DOHH2 (cell line): Measurements from ENCODE around the gene ZNF527.
"Not testable (repeated sequence)": the region's sequence is repeated elsewhere in the genome, so short reads cannot be mapped to it uniquely, and the experiment has no call there.

ENCODE experiments used
- H3F3A ChIP-seq: fragments of 200-600 bp; sonication (generic), shearing (Covaris generic); 2 replicates; pipeline ENCODE4 v1.6.0; 2016; ENCODE audit warnings: antibody characterized with exemption, mild to moderate bottlenecking; ENCODE audit not compliant: control insufficient read depth, insufficient read depth
- H3K27ac ChIP-seq: fragments of 200-600 bp; sonication (generic); 2 replicates; pipeline ENCODE4 v1.5.1; 2014; ENCODE audit warnings: low read depth, mild to moderate bottlenecking, low read length, moderate library complexity
- H3K27me3 ChIP-seq: fragments of 200-600 bp; sonication (generic); 2 replicates; pipeline ENCODE4 v1.6.1; 2014; ENCODE audit warnings: mild to moderate bottlenecking, low read length, mixed read lengths; ENCODE audit not compliant: control insufficient read depth
- H3K36me3 ChIP-seq: fragments of 200-600 bp; sonication (generic); 2 replicates; pipeline ENCODE4 v1.6.1; 2014; ENCODE audit warnings: mild to moderate bottlenecking, low read length, moderate library complexity, mixed read lengths; ENCODE audit not compliant: control insufficient read depth
- H3K4me1 ChIP-seq: fragments of 200-600 bp; sonication (generic); 2 replicates; pipeline ENCODE4 v1.6.1; 2014; ENCODE audit warnings: mild to moderate bottlenecking, low read length, mixed read lengths; ENCODE audit not compliant: control insufficient read depth
- H3K4me2 ChIP-seq: fragments of 200-600 bp; sonication (generic); 2 replicates; pipeline ENCODE4 v1.6.0; 2014; ENCODE audit warnings: mild to moderate bottlenecking, low read length, moderate library complexity
- H3K4me3 ChIP-seq: fragments of 200-600 bp; sonication (generic); 2 replicates; pipeline ENCODE4 v1.5.1; 2014; ENCODE audit warnings: mild to moderate bottlenecking, low read length, mixed read lengths
- H3K79me2 ChIP-seq: fragments of 200-600 bp; sonication (generic); 2 replicates; pipeline ENCODE4 v1.6.1; 2014; ENCODE audit warnings: mild to moderate bottlenecking, low read length, mixed read lengths; ENCODE audit not compliant: control insufficient read depth
- H3K9me2 ChIP-seq: fragments of 200-600 bp; sonication (generic); replicated peaks from 2 replicates; pipeline ENCODE4 v1.6.1; 2014; ENCODE audit warnings: mild to moderate bottlenecking, low read length, mixed read lengths; ENCODE audit not compliant: control insufficient read depth
- H3K9me3 ChIP-seq: fragments of 200-600 bp; sonication (generic); 2 replicates; pipeline ENCODE4 v1.6.1; 2014; ENCODE audit warnings: antibody characterized with exemption, low read length, mixed read lengths; ENCODE audit not compliant: control insufficient read depth, insufficient read depth
- H4K20me1 ChIP-seq: fragments of 200-600 bp; sonication (generic); 2 replicates; pipeline ENCODE4 v1.6.0; 2014; ENCODE audit warnings: low read depth, mild to moderate bottlenecking, antibody characterized with exemption, low read length, moderate library complexity; ENCODE audit not compliant: control insufficient read depth, insufficient read depth
- EZH2phosphoT487 ChIP-seq: fragments of 200-600 bp; sonication (generic); IDR thresholded peaks from 2 replicates; pipeline ENCODE4 v1.6.1; 2017; ENCODE audit warnings: borderline replicate concordance, mild to moderate bottlenecking, antibody characterized with exemption, low read length, moderate library complexity, mixed read lengths
- TF ChIP-seq, protein P1 (sequence below): fragments of 200-600 bp; sonication (generic); IDR thresholded peaks from one replicate; pipeline ENCODE4 v1.5.1; 2014; ENCODE audit warnings: antibody characterized with exemption, mild to moderate bottlenecking, low read depth, low read length; ENCODE audit not compliant: poor library complexity, severe bottlenecking

ZNF527 gene

DNA sequence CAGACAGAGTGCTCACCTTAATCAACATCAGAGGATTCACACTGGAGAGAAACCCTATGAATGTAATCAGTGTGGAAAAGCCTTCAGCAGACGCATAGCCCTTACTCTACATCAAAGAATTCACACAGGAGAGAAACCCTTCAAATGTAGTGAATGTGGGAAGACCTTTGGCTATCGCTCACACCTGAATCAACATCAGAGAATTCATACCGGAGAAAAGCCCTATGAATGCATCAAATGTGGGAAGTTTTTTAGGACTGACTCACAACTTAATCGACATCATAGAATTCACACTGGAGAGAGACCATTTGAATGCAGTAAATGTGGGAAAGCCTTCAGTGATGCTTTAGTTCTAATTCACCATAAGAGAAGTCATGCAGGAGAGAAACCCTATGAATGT, 18.3 kb downstream of the ZNF527 start:
- TF ChIP-seq, protein P1, sequence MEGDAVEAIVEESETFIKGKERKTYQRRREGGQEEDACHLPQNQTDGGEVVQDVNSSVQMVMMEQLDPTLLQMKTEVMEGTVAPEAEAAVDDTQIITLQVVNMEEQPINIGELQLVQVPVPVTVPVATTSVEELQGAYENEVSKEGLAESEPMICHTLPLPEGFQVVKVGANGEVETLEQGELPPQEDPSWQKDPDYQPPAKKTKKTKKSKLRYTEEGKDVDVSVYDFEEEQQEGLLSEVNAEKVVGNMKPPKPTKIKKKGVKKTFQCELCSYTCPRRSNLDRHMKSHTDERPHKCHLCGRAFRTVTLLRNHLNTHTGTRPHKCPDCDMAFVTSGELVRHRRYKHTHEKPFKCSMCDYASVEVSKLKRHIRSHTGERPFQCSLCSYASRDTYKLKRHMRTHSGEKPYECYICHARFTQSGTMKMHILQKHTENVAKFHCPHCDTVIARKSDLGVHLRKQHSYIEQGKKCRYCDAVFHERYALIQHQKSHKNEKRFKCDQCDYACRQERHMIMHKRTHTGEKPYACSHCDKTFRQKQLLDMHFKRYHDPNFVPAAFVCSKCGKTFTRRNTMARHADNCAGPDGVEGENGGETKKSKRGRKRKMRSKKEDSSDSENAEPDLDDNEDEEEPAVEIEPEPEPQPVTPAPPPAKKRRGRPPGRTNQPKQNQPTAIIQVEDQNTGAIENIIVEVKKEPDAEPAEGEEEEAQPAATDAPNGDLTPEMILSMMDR, result no peak
- H3F3A ChIP-seq, result no peaks in the 10 kb centered on the region
- H3K4me3 ChIP-seq, result no peak overlapping the region
- no peaks in the 10 kb centered on the region for H4K20me1 ChIP-seq
- H3K36me3 ChIP-seq, result no peaks in the 10 kb centered on the region; the same call in 1 of the 2 replicates
- H3K27me3 ChIP-seq, result no peaks in the 10 kb centered on the region
- H3K4me2 ChIP-seq, result no peak overlapping the region
- no peaks in the 10 kb centered on the region for H3K79me2 ChIP-seq
- no peak overlapping the region for H3K27ac ChIP-seq
- H3K9me2 ChIP-seq, result no peaks in the 10 kb centered on the region
- H3K4me1 ChIP-seq, result no peaks in the 10 kb centered on the region
- H3K9me3 ChIP-seq, result peaks cover 23% of the 10 kb centered on the region

DNA sequence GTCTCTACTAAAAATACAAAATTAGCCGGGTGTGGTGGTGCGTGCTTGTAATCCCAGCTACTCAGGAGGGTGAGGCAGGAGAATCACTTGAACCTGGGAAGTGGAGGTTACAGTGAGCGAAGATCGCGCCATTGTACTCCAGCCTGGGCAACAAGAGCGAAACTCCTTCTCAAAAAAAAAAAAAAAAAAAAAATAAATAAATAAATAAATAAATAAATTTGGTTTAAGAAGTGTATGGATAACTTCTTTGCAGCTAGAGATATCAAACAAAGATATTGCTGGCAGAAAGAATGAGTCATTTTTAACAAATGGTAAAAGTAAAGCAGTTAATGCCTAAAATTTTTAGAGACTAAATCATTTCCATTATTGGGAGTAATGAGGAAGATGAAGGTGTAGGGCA, 20.5 kb downstream of the ZNF527 start:
- not testable (repeated sequence) for H3K36me3 ChIP-seq, H3K27me3 ChIP-seq, H3K4me3 ChIP-seq, H3F3A ChIP-seq, H3K4me2 ChIP-seq, H3K4me1 ChIP-seq, H4K20me1 ChIP-seq, H3K79me2 ChIP-seq, H3K9me2 ChIP-seq, H3K27ac ChIP-seq
- H3K9me3 ChIP-seq, result peaks cover 29% of the 10 kb centered on the region

DNA sequence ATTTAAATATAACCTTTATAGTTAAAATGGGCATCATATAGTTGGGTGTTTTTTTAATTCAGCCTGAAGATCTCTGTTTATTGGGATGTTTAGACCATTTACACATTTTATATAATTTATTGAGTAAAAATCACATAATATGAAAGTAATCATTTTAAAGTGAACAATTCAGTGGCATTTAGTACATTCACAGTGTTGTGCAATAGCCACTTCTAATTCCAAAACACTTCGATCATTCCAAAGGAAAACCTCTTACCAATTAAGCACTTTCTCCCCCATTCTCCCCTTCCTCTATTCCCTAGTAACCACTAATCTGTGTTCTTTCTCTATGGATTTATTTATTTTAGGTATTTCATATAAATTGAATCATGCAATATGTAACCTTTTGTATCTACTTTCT, 30.2 kb downstream of the ZNF527 start:
- Histone ChIP-seq H3F3A (no peaks in the 10 kb centered on the region), H3K36me3 (no peaks in the 10 kb centered on the region), H3K4me2 (no peak overlapping the region), H3K27me3 (no peaks in the 10 kb centered on the region), H3K79me2 (no peaks in the 10 kb centered on the region), H3K4me3 (no peak overlapping the region), H3K4me1 (no peaks in the 10 kb centered on the region), H3K9me2 (no peaks in the 10 kb centered on the region), H3K27ac (no peak overlapping the region), H4K20me1 (no peaks in the 10 kb centered on the region), H3K9me3 (peaks cover 22% of the 10 kb centered on the region; the same call in 1 of the 2 replicates)
- TF ChIP-seq, protein P1, result no peak
- TF ChIP-seq EZH2phosphoT487, result no peak

DNA sequence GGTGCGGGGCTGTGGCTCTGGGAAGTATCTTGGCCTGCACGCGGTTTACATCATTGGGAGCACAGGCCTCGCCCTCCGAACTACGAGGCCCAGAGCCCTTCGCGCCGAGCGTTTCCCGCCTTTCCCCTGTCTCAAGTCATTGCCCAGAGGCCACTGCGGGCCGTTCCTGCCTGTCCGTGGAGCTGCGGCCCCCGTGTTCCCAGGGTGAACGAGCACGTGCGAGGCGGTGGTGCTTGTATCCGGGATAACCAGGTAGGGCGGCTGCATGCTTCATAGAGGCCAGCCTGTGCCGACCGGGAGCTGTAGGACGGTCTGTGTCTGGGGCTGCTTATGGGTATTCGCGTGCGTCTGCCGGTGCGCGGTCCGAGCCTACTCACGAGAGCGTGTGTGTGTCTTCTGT, 32.5 kb downstream of the ZNF527 start:
- Histone ChIP-seq H3K36me3 (no peaks in the 10 kb centered on the region), H3K4me1 (no peaks in the 10 kb centered on the region), H3F3A (no peaks in the 10 kb centered on the region), H3K27ac (no peak overlapping the region), H3K9me2 (no peaks in the 10 kb centered on the region), H3K79me2 (no peaks in the 10 kb centered on the region), H4K20me1 (no peaks in the 10 kb centered on the region), H3K9me3 (peaks cover 28% of the 10 kb centered on the region; the same call in 1 of the 2 replicates), H3K27me3 (no peaks in the 10 kb centered on the region), H3K4me2 (no peak overlapping the region), H3K4me3 (no peak overlapping the region)
- no peak for TF ChIP-seq EZH2phosphoT487
- TF ChIP-seq, protein P1, result no peak

DNA sequence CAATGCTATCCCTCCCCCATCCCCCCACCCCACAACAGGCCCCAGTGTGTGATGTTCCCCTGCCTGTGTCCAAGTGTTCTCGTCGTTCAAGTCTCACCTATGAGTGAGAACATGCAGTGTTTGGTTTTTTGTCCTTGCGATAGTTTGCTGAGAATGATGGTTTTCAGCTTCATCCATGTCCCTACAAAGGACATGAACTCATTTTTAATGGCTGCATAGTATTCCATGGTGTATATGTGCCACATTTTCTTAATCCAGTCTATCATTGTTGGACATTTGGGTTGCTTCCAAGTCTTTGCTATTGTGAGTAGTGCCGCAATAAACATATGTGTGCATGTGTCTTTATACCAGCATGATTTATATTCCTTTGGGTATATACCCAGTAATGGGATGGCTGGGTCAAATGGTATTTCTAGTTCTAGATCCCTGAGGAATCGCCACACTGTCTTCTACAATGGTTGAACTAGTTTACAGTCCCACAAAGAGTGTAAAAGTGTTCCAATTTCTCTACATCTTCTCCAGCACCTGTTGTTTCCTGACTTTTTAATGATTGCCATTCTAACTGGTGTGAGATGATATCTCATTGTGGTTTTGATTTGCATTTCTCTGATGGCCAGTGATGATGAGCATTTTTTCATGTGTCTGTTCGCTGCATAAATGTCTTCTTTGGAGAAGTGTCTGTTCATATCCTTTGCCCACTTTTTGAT, 35.4 kb downstream of the ZNF527 start:
- not testable (repeated sequence) for H3K79me2 ChIP-seq, H3K9me2 ChIP-seq, H3K36me3 ChIP-seq, H3F3A ChIP-seq, H3K4me1 ChIP-seq, H4K20me1 ChIP-seq, H3K27ac ChIP-seq, H3K4me2 ChIP-seq, H3K4me3 ChIP-seq, H3K27me3 ChIP-seq
- peaks cover 27% of the 10 kb centered on the region; the same call in 1 of the 2 replicates for H3K9me3 ChIP-seq
